Spleen (tissue), 7 donors: ENCODE results near the gene PLEKHA4.
A peak's percentile ranks its signal among the peaks of the same experiment; 100 is the strongest.

ENCODE experiments used
- POLR2A ChIP-seq, 3 donors: fragments of 450-650 bp; IDR thresholded peaks; one replicate each; pipeline ENCODE4 v1.5.1; 2017; ENCODE audit warnings: antibody characterized with exemption in 3 of 3, mild to moderate bottlenecking in 1 of 3
- TF ChIP-seq, protein P1 (sequence below), 11 experiments: fragments of 200-600 bp in 7 of 11; fragments of 450-650 bp in 4 of 11; sonication (generic) in 4 of 11; IDR thresholded peaks in 8 of 11; conservative IDR thresholded peaks in 3 of 11; 1 replicate in 7 of 11; 2 replicates in 4 of 11; pipeline versions ENCODE4 v1.4.0 to v1.8.0; 2016 to 2021; ENCODE audit warnings: antibody characterized with exemption in 11 of 11, inconsistent platforms in 4 of 11, mild to moderate bottlenecking in 1 of 11
- donor health status: DM: no; HTN: no; CAD: no; lungs with moderate emphysema.
- donor health status: DM: no; HTN: no; CAD: no.
- donor health status: DM: no; HTN: no; CAD: no.

DNA sequence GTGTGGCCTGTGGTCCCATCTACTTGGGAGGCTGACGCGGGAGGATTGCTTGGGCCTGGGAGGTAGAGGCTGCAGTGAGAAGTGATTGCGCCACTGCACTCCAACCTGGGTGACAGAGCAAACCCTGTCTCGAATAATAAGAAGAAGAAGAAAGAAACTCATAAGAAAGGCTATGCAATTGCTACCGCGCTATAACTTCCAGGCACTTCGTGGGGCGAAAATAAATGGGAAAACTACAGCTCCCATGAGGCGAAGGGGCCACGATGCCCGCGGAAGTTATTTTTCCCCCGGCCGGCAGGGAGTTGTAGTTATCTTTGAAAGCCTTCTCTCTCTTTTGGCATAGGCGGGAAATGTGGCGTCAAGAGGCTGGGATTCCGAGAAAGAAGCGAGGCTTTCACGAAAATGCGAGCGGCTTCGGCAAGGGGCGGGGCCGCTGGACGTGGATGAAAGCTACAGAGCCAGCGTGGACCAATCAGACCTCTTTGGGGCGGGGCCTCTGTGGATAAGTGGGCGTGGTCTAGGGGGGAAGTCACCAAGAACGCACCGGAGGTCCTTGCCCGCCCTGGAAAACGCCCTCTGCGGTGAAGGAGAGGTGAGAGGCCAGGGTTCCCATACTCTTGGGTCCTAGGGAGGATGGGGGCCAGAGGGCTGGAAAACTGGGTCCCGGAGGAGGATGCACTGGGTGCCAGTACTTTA, 31.5 kb upstream of the PLEKHA4 start, which contains the start of gene NUCB1:
- TF ChIP-seq POLR2A (IDR thresholded peaks at IDR 0.05) = peak in 1 of 3 donors; percentile 19
- TF ChIP-seq, protein P1, sequence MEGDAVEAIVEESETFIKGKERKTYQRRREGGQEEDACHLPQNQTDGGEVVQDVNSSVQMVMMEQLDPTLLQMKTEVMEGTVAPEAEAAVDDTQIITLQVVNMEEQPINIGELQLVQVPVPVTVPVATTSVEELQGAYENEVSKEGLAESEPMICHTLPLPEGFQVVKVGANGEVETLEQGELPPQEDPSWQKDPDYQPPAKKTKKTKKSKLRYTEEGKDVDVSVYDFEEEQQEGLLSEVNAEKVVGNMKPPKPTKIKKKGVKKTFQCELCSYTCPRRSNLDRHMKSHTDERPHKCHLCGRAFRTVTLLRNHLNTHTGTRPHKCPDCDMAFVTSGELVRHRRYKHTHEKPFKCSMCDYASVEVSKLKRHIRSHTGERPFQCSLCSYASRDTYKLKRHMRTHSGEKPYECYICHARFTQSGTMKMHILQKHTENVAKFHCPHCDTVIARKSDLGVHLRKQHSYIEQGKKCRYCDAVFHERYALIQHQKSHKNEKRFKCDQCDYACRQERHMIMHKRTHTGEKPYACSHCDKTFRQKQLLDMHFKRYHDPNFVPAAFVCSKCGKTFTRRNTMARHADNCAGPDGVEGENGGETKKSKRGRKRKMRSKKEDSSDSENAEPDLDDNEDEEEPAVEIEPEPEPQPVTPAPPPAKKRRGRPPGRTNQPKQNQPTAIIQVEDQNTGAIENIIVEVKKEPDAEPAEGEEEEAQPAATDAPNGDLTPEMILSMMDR (IDR thresholded peaks at IDR 0.05 in 8 of 11, conservative IDR thresholded peaks at IDR 0.05 in 3 of 11) = peak in 10 of 11 experiments; percentile 17 to 66 (median 43)
